HG03066 (cell line): ENCODE data around the gene CD9.
A peak's percentile ranks its signal among the peaks of the same experiment; 100 is the strongest.

ENCODE experiments used
- ATAC-seq: cut with Tn5 transposase; IDR thresholded peaks from one replicate; pipeline ENCODE4 v1.9.1; 2021; ENCODE audit warnings: low read depth; ENCODE audit not compliant: unreplicated experiment

Gene CD9

DNA sequence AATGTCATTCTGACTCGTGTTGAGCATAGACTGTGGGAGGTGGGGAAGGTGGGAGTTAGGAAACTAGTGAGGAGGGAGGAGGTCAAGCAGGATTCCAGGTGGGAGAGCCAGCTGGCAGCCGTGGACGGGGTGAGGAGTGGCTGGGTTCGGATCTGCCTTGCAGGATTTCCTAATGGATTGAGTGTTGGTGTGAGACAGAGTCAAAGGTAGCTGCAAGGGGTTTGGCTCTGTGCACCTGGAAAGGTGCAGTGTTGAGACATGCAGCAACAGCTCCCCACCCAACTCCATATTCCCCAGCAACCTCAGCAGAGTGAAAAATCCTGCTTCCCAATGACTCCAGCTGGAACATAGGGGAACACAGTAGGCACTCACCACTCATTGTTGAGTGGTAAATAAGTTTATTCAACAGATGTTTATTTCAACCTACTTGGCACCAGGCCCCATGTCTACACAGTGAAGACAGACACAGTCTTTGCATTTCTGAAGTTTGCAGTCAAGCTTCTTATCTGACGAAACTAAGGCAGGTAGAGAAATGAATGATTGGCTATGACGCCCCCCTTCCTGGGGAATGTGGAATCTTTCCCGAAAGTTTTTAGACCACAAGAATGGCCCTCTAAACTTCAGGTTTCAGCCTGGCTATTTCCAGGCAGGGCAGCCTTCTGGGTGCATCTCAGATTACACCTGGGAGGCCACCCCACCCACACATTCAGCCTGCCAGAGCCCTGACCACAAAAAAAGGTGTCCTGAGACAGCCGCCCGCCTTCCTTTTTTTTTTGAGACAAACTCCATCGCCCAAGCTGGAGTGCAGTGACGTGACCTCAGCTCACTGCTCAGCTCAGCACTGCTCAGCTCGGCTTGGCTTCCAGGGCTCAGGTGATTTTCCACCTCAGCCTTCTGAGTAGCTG lies 72.4 kb downstream of the CD9 start:
- no peak for ATAC-seq

DNA sequence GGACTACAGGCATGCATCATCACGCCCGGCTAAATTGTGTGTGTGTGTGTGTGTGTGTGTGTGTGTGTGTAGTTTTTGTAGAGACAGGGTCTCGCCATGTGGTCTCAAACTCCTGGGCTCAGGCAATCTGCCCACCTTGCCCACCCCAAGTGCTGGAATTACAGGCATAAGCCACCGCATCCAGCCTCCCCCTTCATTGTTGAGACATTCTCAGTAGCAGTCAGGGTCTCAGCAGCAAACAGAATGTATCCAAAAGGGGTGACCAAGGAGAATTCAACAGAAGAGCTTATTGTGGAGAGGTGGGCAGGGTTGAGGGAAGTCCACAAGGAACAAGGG lies 73.0 kb downstream of the CD9 start:
- no peak for ATAC-seq

DNA sequence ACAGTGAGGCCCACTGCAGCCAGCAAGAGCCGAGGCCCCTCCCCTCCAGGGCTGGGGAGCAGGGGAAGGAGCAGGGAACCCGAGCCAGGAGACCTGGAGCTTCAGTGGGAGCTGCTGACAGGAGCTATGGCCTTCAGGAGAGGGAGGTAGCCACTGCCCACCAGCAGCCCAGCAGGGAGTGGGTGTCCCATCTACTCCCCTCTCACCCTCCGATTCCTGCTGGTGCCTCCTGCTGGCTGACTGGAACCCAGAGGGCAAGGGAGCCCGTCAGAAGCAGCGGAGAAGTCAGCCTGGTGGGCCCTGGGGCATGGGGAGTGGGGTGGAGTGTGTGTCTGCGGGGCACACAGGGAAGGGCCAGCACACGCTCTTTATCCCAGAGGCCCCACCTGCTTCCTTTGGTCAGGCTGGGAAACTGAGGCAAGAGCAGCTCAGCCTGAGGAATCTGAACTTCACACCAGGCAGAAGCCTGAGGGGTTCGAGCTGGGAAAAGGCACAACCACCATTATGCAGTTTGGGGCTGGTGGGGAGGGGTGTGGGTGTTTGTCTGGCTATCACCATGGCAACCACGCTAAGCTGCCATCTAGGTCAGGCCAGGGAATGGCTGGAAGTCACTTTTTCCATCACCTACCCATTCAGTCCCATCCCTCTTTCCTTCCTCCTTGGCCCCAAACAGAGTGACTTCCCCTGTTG lies 73.5 kb downstream of the CD9 start:
- ATAC-seq: no peak

DNA sequence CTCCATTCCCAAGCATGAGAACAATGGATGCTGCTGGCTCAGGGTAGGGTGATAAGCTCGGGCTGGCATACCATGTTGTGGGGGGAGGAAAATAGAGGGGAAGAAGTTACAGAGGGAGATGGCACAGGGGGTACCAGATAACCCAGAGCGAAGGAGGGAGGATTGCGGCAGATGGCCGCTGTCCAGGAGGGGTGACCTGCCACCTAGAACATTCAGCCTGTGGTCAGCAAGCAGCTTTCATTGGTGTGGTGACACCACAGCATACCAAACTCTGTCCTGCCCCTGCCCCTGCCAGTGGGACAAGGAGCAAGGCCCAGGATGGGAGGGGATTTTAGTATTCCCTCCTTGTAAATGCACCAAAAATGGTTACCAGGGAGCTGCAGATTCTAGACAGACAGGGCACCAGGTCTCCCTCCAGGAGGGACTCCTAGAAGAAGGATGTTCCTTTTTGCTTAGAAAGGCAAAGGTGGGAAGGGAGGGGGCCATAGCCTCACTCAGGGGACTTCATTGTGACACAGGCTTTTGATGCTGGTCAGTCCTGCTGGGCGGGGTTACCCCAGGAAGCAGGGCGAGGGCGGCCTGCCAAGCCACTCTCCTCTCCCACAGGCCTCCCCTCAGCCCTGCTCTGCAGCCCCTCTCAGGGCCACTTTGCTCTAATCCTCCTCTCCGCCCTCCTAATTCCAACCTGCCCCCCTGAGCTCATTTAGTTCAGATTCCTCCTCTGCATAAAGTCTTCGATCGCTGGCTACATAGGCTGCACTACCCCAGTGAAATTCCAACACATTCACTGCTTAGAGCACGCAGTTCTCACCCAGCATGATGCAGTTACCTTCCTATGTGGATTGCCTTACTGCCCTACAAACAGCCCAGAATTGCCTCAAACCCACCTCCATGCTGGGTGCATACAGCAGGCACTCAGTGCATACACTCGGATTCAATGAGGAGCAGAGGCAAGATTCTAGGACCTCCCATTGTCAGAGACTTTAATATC lies 74.3 kb downstream of the CD9 start:
- no peak for ATAC-seq

DNA sequence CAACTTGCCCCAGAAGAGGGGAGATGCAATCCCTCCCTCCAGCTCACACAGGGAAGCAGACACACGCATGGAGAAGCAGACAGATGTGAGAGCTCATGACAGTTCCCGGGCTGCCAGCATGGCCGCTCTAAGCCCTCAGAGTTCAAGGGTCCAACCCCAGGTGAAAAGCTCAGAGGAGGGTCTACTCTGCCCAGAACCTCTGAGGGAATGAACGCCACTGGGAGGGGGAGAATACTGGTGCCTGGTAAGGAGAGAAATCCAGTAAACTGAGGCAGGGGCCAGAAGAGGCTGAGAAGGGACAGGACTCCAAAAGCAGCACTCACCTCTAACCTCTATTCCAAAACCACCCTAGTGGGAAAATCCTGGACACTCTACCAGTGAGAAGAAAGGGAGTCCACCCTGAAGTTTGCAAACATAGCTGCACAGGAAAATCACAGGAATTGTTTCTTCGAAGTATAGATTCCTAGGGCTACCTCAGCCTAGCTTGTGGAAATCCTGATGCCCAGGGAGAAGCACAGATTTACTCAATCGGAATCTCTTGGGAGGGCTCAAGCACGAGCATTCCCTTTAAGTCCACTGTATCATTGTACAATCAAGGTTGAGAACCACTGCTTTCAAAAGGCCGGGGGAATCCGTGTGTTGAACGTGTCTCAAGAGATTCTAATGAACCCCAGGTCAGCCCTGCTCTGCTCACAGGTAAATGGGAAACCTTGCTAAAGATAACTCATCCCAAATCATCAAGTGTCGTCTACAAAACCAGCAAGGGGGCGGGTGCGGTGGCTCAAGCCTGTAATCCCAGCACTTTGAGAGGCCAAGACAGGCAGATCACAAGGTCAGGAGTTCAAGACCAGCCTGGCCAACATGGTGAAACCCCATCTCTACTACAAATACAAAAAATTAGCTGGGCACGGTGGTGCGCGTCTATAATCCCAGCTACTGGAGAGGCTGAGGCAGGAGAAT lies 76.0 kb downstream of the CD9 start:
- ATAC-seq: no peak

DNA sequence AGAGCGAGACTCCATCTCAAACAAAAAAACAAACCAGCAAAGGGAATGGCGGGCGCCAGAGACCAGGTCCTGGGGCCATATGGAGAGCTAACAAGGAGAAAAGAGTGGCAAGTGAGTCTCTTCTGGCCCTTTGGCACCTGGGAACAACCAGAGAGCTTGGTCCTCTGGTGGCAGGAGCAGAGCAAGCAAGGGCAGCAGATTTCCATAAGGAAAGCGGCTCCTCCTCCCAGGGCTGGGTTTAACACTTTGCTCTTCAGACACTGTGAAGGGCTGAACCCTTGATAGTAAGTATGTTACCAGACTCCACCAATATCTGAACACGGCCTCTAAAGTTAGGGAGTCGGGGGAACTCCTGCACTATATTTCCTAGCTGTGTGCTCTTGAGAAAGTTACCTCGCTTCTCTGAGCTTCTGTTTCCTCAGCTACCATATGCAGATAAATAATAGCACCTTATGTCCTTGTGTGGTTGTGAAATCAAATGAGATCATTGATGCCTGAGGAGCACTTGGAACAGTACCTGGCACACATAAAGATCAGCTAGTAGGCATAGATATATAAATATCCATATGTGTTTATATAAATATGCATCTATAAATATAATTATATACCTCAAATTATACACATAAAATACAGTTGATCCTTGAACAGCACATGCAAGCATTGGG lies 76.9 kb downstream of the CD9 start:
- no peak for ATAC-seq

DNA sequence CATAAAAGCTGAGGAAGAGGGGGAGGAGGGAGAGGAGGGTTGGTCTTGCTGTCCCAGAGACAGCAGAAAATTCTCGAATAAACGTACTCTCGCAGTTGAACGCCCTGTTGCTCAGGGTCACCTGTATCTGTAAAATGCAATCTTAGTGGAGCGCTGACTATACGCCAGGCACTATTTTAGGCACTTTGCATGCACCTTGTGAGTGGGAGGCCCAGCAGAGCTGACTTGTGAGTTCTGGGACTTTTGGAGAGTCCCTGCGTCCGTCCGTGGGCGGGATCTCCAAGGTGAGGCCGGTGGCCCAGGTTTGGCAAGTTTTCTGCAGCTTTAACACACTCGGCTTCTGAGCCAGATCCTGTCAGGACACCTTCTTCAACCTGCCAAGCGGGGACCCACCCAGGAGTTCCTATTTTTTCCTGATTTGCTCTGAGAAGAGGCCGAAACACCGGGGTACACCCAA lies 77.8 kb downstream of the CD9 start:
- ATAC-seq: peak; percentile 33

DNA sequence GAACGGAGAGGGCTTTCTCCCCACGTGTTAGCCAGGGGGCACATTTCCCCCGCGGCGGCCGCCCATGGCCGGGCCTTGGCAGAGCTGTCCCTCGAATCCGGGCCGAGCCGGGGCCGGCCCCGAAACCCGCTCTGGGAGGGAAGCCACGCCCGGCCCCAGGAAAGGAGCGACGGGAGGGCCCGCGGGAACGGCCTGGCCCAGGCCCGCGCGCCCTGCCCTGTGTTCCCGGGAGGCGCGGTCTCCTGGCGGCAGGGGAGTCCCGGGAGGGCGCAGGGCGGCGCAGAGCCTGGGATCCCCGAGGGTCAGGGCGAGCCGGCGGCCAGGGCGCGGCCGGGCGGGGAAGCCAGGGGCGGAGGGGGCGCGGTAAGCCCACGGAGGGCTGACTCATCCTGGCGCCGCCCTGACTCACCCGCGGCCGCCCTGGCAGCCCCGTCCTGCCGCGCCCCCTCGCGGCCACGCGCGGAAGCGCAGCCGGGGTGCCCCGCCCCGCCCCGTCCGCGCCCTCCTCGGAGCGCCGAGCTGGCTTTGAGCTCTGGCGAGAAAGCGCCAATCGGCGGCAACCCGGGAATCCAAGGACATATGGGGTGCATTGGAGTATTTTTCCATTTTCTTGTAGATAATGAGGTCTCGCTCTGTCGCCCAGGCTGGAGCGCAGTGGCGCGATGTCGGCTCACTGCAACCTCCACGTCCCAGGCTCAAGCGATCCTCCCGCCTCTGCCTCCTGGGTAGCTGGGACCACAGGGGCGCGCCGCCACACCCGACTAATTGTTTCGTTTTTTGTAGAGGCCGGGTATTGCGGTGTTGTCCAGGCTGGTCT lies 78.4 kb downstream of the CD9 start:
- ATAC-seq: peak; percentile 76

DNA sequence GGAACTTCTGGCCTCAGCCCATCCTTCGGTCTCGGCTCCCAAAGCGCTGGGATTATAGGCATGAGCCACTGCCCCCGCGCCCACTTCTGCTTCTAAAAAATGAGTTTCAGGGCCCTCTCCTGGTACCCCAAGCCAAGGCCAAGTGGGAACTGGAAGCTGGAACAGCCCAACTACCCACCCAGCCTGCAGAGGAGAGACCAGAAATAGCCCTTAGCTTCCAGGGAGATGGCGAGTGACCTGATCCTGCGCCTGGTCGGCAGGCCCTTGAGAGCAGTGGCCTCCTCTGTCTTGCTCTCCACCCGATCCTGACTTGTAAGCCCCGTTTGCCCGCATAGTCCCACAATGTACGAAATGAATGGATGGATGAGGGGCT lies 79.0 kb downstream of the CD9 start:
- no peak for ATAC-seq

DNA sequence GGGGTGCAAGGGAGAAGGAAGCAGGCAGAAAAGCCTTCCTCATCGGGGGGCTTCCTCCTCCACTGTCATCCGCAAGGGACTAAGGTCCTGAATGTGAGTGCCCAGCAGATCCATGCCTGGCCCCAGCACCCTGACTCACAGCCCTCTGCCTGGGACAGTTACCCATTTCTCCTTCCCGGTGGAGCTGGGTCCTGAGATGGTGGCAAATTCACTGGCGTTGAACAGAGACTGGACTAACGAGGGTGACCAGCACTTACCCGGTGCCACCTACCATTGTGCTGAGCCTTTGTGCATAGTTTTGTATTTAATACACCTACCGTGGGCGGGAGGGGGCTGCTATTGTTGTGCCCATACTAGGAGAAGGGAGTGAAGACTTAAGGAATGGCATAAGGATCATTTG lies 79.4 kb downstream of the CD9 start:
- no peak for ATAC-seq

DNA sequence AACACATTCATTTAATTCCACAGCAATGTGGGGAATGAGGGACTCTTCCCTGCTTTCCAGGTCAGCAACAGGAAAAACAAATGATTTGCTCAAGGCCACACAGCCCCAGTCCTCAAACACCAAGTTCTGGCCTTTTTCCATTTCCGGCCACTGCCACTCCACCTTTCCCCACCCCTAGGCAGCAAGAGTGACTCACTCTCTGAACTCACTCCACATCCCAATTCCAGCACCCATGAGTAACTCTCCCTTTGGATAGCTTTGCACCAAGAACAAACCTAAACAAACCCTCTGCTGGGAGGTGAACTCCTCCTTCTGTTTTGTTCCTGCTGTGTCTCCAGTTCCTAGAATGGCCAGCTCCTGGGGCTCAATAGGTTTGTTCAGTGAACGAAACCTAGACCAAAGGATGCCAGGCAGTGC lies 79.9 kb downstream of the CD9 start:
- no peak for ATAC-seq

DNA sequence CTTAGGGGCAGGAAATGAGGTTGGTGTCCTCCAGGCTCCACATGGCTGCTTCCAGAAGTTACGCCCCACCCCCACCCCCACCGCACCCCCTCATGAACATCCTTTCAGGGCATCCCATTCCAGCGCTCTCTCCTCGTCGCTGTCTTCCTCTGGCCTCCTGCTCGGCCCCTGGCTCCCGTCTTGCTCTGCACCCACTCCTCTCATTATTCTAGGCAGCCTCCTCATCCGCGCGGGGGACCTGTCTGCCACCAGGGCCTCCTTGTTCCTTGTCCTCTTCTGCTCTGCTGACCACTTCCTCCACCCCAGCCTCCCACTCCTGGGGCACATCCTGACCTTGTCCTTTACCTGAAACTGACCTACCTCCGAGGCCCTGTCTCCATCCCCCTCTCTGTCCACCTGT lies 80.5 kb downstream of the CD9 start:
- no peak for ATAC-seq

DNA sequence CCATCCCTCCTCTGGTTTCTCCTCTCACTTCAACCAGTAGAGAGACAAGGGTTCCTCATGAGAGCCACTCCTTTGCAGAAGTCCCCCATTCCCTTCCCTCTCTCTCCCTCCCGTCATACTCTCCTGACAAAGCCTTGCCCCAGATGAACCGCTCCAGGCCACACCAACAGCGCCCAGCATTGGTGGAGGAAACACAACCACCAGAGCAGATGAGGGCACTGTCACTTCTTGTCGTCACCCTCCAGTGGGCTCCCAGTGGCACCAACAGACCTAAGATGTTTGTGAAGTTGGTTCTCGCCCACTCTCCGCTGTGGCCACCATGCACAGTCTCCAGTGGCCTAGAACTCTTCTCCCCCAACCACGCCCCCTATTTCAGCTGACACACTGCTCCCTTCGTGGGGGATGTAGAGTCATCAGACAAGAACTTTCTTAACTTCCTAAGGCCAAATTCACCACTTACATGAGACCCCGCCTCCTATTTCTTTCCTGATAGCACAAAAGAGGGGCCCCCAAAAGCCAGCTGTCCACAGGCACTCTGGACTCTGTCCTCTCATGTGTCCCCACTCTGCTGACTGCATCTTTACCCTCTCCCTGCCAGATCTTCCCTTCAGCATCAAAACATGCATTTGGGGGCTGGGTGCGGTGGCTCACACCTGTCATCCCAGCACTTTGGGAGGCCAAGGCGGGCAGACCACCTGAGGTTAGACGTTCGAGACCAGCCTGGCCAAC lies 81.0 kb downstream of the CD9 start:
- no peak for ATAC-seq

DNA sequence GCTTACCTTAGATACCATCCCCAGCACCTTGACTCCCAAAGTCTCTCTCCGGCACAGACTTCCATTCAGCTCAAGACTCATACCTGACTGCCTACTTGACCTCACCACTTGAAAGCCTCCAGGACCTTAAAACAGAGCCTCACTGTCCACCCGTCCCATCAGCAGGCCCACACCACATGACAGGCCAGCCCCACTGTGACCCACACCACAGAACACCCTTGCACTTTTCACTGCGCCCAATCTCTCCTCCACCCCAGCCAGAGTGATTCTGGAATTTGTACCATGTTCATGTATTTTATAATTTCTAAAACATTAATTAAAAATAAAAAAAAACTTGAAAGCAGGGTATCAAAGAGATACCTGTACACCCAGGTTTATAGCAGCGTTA lies 82.2 kb downstream of the CD9 start:
- ATAC-seq: no peak

DNA sequence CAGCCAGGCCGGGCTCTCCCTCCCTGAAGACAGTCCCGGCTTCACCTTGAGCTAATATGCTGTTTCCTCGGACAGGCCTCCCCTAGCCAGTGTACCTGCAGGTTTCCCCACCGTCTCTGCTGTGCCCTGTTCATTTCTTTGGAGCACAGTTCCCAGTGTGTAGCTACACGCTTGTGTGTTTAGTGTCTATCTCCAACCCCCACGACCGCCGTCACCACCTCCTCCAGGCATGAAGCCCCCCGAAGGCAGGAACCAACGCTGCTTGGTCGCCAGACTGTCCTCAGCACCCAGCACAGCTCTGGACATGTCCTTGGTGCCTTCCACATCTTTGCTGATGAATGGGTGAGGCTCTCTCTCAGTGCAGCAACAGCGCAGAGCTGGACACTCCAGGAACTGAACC lies 84.1 kb downstream of the CD9 start:
- no peak for ATAC-seq

DNA sequence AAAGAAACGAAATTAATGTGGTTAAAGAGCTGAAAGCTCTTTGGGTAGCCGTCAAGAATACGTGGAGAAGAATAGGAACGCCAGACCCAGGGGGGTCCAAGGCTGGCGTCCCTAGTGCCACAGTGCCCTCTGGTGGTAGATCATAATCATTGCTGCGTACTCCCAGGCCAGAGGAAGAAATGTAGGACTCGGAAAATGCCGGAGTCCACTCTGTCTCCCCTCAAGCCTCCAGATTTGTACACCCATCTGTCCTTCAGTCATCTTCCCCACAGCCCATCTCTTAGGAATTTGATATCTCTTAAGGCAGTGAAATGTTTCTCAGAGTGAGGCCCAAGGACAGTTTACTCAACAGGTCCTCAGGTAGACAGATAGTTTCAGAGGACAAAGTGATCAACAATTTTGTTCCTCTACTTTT lies 84.9 kb downstream of the CD9 start:
- ATAC-seq: no peak

DNA sequence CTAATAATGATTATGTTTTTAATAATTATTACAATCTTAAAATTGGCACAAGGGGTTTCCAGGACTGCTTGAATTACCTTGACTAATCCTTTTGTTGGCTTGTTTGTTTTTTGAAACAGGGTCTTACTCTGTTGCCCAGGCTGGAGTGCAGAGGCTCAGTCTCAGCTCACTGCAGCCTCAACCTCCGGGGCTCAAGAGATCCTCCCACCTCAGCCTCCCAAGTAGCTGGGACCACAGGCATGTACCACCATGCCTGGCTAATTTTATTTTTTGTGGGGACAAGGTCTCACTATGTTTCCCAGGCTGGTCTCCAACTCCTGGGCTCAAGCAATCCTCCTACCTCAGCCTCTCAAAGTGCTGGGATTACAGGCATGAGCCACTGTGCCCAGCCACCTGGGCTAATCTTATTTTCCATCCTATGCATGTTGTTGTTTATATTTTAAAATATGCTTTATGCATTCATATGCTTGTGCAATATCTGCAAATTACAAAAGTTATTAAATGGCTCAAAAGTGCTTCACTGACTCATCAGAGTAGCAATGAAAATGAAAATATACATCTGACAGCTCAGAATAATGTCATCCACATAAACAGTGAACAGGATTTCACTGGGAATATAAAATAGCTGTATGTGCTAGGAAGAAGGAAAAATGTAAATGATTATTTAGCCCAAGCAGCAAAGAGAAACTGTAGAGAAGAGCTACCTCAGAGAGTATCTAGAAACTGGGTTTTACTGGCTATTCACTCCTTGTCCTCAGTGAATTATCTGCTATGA lies 85.5 kb downstream of the CD9 start:
- ATAC-seq: no peak
